ENCODE data around the gene HHEX. TPM values are rescaled to one million over a fixed set of nuclear protein-coding genes. Genes with fewer than 3 reads are reported as not detected.

HHEX gene
- total and polyA plus RNA-seq, 8 donors = 17.6 to 71.2 (median 24.6) TPM

DNA sequence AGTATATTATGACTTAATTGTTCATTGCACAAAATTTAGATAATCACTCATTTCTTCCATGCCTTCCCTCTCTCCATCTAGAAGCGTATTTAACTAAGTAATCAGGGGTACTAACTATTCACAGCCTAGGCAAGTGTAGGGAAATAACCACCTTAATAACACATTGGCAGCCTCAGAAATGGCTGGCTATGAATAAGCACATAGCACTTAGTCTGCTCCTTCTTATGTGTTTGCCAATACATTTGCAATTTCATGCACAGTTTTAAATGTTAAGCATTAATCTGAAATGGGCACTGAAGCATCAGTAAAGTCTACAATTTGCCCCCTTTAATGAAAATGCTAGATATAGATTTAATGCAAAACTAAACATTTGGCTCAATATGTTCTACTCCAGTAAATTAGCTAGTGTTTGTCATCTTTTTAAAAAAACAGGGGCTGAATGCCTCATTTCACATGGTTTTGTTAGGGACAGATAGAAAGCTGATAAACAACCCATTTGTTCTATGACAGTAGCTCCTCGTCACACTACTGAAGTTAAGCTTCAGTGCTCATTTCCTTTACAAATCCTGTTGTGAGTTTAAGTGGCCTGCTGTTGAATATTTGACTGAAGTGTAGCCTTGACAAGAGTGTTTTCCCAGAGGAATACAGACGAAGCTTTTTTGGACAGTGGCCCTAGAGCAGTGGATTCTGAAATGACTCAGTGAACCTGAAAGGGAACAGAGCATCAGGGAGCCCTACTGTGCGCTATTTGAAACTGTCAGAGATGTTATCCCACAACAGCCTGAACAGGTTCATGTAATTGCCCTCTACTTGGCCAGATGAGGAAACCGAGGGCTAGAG, 30.5 kb downstream of the HHEX start:
- H3K27ac ChIP-seq = no peak overlapping the region

DNA sequence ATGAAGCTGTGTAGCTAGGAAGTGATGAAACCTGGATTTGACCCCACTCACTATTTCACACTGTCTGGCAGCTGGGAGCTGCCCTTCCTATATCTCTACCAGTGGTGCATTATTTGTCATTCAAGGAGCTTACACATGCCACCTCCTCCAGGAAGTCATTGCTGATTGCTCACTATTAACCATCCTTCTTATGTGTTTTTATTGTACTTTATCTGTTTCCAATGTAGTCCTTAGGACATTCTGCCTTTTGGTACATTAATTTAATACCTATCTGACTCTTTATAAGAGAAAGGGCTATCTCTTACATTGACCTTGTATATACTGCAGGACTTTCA, 31.0 kb downstream of the HHEX start:
- TF ChIP-seq, protein P1, sequence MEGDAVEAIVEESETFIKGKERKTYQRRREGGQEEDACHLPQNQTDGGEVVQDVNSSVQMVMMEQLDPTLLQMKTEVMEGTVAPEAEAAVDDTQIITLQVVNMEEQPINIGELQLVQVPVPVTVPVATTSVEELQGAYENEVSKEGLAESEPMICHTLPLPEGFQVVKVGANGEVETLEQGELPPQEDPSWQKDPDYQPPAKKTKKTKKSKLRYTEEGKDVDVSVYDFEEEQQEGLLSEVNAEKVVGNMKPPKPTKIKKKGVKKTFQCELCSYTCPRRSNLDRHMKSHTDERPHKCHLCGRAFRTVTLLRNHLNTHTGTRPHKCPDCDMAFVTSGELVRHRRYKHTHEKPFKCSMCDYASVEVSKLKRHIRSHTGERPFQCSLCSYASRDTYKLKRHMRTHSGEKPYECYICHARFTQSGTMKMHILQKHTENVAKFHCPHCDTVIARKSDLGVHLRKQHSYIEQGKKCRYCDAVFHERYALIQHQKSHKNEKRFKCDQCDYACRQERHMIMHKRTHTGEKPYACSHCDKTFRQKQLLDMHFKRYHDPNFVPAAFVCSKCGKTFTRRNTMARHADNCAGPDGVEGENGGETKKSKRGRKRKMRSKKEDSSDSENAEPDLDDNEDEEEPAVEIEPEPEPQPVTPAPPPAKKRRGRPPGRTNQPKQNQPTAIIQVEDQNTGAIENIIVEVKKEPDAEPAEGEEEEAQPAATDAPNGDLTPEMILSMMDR (IDR thresholded peaks at IDR 0.05) = no peak
- DNase-seq (no peak), FAIRE-seq (no peak), ATAC-seq (no peak)
- Histone ChIP-seq H3K27me3 (no peaks in the 10 kb centered on the region), H3K4me1 (no peaks in the 10 kb centered on the region), H3K9me3 (no peaks in the 10 kb centered on the region), H3K4me3 (no peak overlapping the region), H3K36me3 (no peaks in the 10 kb centered on the region), H3K27ac (no peak overlapping the region)
- intact Hi-C loops (cut with DNase I) = no loop called here

More for the DNA sequence above, 30.5 kb downstream of the HHEX start:
- 56 to 57% methylated on average over 5 of the region's 5 CpGs for WGBS, 2 donors
- TF ChIP-seq, protein P1 (IDR thresholded peaks at IDR 0.05) = no peak
- Histone ChIP-seq H3K4me3 (no peak overlapping the region), H3K27me3 (no peaks in the 10 kb centered on the region), H3K36me3 (no peaks in the 10 kb centered on the region), H3K4me1 (no peaks in the 10 kb centered on the region), H3K9me3 (no peaks in the 10 kb centered on the region)
- intact Hi-C loops (cut with DNase I) = no loop called here
- ATAC-seq = peak in 3 of 4 donors; percentile 19 to 69 (median 44)
- no peak for DNase-seq
- no peak for FAIRE-seq

DNA sequence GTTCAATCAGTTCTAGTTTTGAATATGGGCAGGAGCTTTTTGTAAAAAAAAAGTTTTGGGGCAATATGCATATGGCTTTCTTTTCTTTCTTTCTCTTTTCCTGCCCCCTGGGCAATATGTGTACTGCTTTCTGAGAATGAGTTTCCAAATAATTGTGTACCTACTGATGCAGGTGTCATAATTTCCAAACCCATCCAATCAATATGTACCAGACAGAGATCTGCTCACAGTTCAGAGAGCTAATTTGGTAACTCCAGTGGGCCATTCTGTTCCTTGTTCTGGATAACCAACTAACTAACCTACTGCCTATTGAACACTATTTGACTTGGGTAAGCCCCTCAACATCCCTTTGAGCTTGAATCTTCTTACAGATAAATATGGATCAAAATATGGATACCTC, 32.6 kb downstream of the HHEX start:
- Histone ChIP-seq H3K4me1 (no peaks in the 10 kb centered on the region), H3K27ac (no peak overlapping the region), H3K4me3 (no peak overlapping the region), H3K9me3 (no peaks in the 10 kb centered on the region), H3K27me3 (no peaks in the 10 kb centered on the region), H3K36me3 (no peaks in the 10 kb centered on the region)
- ATAC-seq = no peak
- TF ChIP-seq, protein P1 (IDR thresholded peaks at IDR 0.05) = no peak
- no peak for FAIRE-seq
- intact Hi-C loops (cut with DNase I) = no loop called here
- DNase-seq = no peak

DNA sequence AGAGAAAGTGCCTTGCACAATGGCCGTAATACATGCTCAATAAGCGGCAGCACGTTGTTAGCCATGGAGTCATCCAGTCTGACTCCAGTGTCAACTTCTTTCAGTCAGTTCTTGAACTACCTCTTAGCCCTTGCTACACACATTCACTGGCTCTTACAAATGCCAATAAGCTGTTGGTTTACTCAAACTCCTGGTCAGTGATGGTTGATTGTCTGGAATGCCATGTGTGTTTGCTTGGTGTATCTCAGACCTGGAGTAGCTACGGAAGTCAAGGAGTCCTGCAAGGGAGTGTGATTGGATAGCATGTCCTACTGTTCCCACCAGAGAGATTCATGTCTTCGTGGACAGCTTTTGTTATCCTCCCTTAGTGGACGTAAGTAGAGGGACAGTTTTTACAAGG, 37.4 kb downstream of the HHEX start:
- 69 to 70% methylated on average over 6 of the region's 6 CpGs for WGBS, 2 donors
- Histone ChIP-seq H3K9me3 (no peaks in the 10 kb centered on the region), H3K4me1 (no peaks in the 10 kb centered on the region), H3K27me3 (no peaks in the 10 kb centered on the region), H3K27ac (no peak overlapping the region), H3K4me3 (no peak overlapping the region), H3K36me3 (no peaks in the 10 kb centered on the region)
- DNase-seq (no peak), ATAC-seq (no peak), FAIRE-seq (no peak)
- intact Hi-C loops (cut with DNase I) = no loop called here
- TF ChIP-seq, protein P1 (IDR thresholded peaks at IDR 0.05) = no peak

DNA sequence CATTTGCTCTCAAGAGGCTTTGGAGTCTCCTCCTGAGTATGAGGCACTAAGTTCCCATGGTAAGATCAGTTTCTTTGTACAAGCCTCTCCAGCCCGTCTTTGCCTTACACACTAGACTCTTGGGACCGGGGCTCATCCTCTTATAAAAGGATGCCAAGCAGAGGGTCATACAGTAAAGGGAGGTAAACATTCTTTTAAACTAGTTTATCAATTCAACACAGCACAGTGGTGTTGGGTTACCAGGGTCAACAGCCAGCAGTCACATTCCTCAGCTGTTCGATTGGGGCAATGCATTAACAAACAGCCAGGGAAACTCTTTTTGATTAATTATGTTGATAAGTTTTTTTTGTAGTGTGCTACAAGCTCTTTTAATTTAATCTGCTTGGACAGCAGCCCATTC, 37.8 kb downstream of the HHEX start:
- no peak for FAIRE-seq
- ATAC-seq = peak in 3 of 4 donors; percentile 49 to 85 (median 53)
- no peaks in the 10 kb centered on the region for H3K4me1 ChIP-seq
- H3K36me3 ChIP-seq = no peaks in the 10 kb centered on the region
- intact Hi-C loops (cut with DNase I) = no loop called here
- 33 to 34% methylated on average over 3 of the region's 3 CpGs for WGBS, 2 donors
- H3K9me3 ChIP-seq = no peaks in the 10 kb centered on the region
- DNase-seq = peak in 1 of 6 donors; percentile 13
- no peak overlapping the region for H3K27ac ChIP-seq
- H3K27me3 ChIP-seq = no peaks in the 10 kb centered on the region
- no peak overlapping the region for H3K4me3 ChIP-seq
- TF ChIP-seq, protein P1 (IDR thresholded peaks at IDR 0.05) = no peak

Data from pancreas (tissue), 10 donors.